COLO829 (cell line): ENCODE results near the gene TCF3.

Experiments
- DNase-seq: peaks from one replicate; pipeline ENCODE4 v3.0.0; 2012; ENCODE audit warnings: low spot score

The TCF3 gene

DNA sequence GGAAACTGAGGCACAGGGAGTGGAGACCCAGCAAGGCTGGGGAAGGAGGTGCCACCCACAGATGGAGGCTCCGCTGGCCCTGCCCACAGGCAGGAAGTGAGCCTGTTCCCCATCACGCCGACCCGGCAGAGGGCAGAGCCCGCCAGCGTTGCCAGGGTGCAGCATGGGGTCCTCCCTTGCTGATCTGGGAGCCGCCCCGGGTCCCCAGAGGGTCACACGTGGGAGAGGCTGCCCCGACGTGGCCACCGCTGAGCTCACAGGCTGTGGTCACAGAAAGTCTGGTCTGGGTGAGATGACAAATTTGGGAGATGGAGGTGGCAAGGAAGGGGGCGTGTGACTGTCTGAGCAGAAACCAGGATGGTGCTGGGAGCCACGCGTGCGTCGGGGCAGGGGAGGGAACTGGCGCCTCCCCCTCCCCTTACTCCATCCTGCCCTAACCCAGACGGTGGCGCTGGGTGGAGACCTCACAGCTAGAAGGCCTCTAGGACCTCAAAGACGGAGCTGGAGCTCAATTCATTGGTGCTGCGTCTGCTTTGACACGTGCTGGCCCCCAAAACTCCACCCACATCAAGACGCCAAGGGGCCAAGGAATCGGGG lies 92.0 kb downstream of the TCF3 start:
- DNase-seq = no peak
